Ovary (tissue), 3 donors: Measurements from ENCODE around the gene TYSND1.

Source experiments
- POLR2A ChIP-seq: fragments of 450-650 bp; IDR thresholded peaks from one replicate; pipeline ENCODE4 v1.6.1; 2017; ENCODE audit warnings: antibody characterized with exemption, mild to moderate bottlenecking, moderate library complexity
- TF ChIP-seq, protein P1 (sequence below), 3 donors: fragments of 450-650 bp in 2 of 3; fragments of 200-600 bp in 1 of 3; IDR thresholded peaks; one replicate each; pipeline versions ENCODE4 v1.5.1 to v1.8.0; 2016 to 2022; ENCODE audit warnings: antibody characterized with exemption in 3 of 3, mild to moderate bottlenecking in 1 of 3
- donor health status: DM: no; HTN: no; CAD: no.

DNA sequence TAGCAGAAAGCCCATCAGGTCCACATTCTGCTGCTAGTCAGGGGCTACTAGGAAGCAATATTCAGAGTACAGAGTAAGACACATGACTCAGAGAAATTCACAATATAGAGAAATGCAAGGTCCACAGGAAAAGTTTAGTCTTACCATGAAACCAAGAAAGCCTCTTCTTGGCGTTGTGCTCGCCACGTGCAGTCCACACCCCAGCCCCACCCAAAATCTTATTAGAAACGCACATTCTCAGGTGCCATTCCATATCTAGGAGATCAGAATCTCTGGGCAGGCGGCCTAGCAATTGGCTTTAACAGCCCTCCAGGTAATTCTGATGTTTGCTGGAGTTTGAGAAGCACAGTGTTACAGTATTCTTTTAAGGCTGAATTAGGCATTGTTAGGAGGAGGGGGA, 39.6 kb upstream of the TYSND1 start:
- no peak for TF ChIP-seq POLR2A
- TF ChIP-seq, protein P1, sequence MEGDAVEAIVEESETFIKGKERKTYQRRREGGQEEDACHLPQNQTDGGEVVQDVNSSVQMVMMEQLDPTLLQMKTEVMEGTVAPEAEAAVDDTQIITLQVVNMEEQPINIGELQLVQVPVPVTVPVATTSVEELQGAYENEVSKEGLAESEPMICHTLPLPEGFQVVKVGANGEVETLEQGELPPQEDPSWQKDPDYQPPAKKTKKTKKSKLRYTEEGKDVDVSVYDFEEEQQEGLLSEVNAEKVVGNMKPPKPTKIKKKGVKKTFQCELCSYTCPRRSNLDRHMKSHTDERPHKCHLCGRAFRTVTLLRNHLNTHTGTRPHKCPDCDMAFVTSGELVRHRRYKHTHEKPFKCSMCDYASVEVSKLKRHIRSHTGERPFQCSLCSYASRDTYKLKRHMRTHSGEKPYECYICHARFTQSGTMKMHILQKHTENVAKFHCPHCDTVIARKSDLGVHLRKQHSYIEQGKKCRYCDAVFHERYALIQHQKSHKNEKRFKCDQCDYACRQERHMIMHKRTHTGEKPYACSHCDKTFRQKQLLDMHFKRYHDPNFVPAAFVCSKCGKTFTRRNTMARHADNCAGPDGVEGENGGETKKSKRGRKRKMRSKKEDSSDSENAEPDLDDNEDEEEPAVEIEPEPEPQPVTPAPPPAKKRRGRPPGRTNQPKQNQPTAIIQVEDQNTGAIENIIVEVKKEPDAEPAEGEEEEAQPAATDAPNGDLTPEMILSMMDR (IDR thresholded peaks at IDR 0.05), result no peak
